HG03064 (cell line): ENCODE results near the gene SAP25.
"Not testable (repeated sequence)": the region's sequence is repeated elsewhere in the genome, so short reads cannot be mapped to it uniquely, and the experiment has no call there.

Source experiments
- ATAC-seq: cut with Tn5 transposase; IDR thresholded peaks from one replicate; pipeline ENCODE4 v1.9.1; 2021; ENCODE audit warnings: low read depth; ENCODE audit not compliant: unreplicated experiment

SAP25 gene

DNA sequence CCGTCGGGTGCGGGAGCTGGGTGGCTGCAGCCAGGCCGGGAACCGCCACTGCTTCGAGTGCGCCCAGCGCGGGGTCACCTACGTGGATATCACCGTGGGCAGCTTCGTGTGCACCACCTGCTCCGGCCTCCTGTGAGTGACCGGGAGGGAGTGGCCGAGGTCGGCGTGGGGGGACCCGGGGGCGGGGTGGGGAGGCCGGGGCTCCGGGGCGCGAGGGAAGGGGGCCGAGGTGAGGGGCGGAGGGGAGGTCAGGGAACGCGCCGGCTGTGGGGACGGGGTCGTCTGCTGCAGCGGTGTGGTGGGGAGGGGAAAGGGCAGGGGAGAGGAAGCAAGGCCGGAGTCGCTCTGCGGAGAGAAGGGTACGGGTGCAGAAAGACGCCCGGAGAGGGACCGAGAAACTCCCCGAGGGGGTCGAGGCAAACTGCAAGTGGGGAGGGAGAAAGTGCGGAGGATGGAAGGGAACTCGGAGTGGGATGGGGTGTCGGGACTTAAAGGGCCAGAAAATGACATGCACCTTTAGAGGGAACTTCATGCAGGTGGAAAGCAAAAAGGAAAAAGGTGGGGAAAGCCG is 34.2 kb downstream of the SAP25 start:
- ATAC-seq = peak; percentile 10

DNA sequence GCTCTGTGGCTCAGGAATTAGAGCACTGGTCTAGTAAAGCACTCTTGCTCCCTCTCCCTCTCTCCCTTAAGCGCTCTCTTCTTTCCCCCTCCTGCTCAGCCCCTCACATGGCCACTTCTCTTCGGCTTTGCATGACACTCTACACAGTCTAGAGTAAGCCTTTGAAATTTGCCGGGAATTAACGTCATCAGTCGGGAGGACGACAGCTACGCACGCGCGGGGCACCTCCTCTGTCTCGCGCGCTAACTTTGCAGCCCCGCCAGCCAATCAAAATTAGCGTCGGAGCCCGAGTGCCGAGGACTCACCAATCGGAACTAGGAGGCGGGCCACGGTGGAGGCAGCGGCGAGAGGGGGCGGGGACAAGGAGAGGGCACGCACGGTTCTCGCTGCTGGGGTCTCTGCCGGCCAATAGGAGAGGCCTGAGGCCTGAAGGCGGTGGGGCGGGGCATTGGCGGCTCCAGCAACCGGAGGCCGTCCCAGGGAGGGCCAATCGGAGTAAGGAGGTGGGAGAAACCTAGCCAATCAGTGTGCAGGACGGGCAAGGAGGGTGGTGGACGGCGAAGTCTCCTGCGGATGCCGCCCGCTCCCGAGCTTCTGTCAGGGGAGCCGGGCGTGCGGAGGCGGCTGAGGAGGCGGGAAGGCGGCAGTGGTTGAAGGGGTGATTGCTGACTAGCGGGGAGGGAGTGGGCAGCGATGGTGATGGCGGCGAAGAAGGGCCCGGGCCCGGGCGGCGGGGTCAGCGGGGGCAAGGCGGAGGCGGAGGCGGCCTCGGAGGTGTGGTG is 34.9 kb downstream of the SAP25 start, which contains the start of gene AGFG2:
Gene AGFG2 (plus strand): TSS at position 550 of the 782 bp plus-strand sequence. CDS start 144 bp downstream, at position 694.
- ATAC-seq = peak; percentile 91

DNA sequence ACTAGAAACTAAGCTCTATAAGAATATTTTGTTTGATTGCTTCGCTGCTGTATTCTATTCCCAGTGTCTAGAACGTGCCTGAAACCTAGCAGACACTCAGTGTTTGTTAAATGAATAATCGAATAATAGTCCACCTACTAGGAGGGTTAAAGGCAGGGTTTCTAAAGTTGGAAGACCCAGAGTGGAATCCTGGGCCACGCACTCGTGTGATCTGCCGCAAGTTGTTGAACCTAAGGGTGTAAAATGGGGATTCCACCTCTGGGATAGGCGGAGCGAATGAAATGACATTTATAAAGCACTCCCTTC is 35.4 kb downstream of the SAP25 start:
- ATAC-seq = peak; percentile 4

DNA sequence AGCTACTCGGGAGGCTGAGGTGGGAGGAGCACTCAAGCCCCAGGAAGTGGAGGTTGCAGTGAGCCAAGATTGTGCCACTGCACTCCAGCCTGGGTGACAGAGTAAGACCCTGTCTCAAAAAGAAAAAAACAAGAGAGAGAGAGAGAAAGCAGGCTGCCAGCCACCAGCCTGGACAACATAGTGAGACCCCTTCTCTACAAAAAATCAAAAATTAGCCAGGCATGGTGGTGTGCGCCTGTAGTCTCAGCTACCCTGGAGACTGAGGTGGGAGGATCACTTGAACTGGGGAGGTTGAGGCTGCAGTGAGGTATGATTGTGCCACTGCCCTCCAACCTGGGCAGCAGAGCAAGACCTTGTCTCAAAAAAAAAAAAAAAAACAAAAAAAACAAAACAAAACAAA is 37.0 kb downstream of the SAP25 start:
- not testable (repeated sequence) for ATAC-seq

DNA sequence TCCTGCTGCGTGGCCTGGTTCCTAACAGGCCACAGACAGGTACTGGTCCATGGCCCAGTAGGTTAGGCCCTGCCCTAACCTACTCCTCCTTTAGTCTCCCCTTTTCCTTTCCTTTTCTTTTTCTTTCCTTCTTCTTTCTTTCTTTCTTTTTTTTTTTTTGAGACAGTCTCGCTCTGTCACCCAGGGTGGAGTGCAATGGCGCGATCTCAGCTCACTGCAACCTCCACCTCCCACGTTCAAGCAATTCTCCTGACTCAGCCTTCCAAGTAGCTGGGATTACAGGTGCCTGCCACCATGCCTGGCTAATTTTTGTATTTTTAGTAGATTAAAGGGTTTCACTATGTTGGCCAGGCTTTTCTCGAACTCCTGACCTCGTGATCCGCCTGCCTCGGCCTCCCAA is 37.7 kb downstream of the SAP25 start:
- not testable (repeated sequence) for ATAC-seq

DNA sequence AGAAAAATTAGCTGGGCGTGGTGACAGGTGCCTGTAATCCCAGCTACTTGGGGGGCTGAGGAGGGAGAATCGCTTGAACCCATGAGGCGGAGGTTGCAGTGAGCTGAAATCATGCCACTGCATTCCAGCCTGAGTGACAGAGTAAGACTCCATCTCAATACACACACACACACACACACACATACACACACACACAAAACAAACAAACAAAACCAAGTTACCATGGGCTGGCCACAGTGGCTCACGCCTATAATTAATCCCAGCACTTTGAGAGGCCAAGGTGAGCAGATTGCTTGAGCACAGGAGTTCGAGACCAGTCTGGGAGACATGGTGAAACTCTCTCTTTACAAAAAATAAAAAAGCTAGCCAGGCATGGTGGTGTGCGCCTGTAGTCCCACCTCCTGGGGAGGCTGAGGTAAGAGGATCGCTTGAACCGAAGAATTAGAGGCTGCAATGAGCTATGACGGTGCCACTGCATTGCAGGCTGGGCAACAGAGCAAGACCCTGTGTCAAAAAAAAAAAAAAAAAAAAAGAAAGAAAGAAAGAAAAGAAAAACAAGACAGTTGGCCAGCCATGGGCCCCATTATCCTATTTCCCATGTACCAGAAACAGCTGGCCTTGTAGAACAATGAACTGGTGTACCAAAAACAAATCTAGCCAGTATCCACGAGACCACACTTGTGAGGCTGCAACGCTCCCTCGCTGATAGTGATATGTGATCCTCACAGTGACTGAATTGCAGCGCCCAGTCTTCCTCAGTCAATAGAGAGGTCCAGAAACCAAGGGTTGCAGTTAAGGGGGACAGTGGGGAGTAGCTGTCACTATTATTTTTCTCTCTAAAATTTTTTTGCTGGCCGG is 41.3 kb downstream of the SAP25 start:
- ATAC-seq = no peak

DNA sequence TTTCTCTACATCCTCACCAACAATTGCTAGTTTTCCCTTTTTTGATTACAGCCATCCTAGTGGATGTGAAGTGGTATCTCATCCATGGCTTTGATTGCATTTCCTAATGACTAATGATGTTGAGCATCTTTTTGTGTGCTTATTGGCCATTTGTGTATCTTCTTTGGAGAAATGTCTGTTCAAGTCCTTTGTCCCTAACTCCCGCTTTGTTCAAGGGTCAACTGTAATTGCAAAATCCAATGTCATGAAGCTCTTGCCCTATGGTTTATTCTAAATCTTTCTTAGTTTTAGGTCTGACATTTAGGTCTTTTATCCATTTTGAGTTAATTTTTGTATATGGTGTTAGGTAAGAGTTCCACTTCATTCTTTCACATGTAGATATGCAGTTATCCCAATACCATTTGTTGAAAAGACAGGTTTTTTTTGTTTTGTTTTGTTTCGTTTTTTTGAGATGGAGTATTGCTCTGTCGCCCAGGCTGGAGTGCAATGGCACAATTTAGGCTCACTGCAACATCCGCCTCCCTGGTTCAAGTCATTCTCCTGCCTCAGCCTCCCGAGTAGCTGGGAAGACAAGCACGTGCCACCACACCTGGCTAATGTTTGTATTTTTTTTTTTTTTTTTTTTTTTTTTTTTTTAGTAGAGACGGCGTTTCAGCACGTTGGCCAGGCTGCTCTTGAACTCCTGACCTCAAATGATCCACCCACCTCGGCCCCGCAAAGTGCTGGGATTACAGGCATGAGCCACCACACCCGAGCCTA is 45.4 kb downstream of the SAP25 start:
- not testable (repeated sequence) for ATAC-seq

DNA sequence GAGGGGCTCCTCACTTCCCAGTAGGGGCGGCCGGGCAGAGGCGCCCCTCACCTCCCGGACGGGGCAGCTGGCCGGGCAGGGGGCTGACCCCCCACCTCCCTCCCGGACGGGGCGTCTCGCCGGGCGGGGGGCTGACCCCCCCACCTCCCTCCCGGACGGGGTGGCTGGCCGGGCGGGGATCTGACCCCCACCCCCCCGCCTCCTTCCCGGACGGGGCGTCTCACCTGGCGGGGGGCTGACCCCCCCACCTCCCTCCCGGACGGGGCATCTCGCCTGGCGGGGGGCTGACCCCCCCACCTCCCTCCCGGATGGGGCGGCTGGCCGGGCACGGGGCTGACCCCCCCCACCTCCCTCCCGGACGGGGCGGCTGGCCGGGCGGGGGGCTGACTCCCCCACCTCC is 50.5 kb downstream of the SAP25 start:
- not testable (repeated sequence) for ATAC-seq
